MM.1S (cell line): ENCODE data around the gene PAPLN.

Experiments used
- DNase-seq: peaks from one replicate; pipeline ENCODE4 v3.0.0-alpha.2; 2015
- H2AFZ ChIP-seq: fragments of 300-600 bp; sonication (generic); 2 replicates; pipeline ENCODE4 v1.6.0; 2016; ENCODE audit warnings: antibody characterized with exemption, low read length
- H3F3A ChIP-seq: fragments of 300-600 bp; sonication (generic); 2 replicates; pipeline ENCODE4 v1.6.1; 2016; ENCODE audit warnings: mild to moderate bottlenecking, antibody characterized with exemption, low read length, moderate library complexity, mixed read lengths; ENCODE audit not compliant: insufficient read depth
- H3K27ac ChIP-seq: fragments of 300-600 bp; sonication (generic); 2 replicates; pipeline ENCODE4 v1.5.1; 2016; ENCODE audit warnings: mild to moderate bottlenecking, low read length
- H3K27me3 ChIP-seq: fragments of 300-600 bp; sonication (generic); replicated peaks from 2 replicates; pipeline ENCODE4 v1.6.0; 2016; ENCODE audit warnings: low read length; ENCODE audit not compliant: insufficient read depth
- H3K36me3 ChIP-seq: fragments of 300-600 bp; sonication (generic); replicated peaks from 2 replicates; pipeline ENCODE4 v1.6.1; 2016; ENCODE audit warnings: mild to moderate bottlenecking, low read length, mixed read lengths; ENCODE audit not compliant: insufficient read depth
- H3K4me1 ChIP-seq: fragments of 300-600 bp; sonication (generic); 2 replicates; pipeline ENCODE4 v1.6.1; 2016; ENCODE audit warnings: low read length, mixed read lengths
- H3K4me2 ChIP-seq: fragments of 300-600 bp; sonication (generic); 2 replicates; pipeline ENCODE4 v1.6.0; 2016; ENCODE audit warnings: low read depth, low read length
- H3K4me3 ChIP-seq: fragments of 300-600 bp; sonication (generic); 2 replicates; pipeline ENCODE4 v1.5.1; 2016; ENCODE audit warnings: low read length, mixed read lengths
- H3K79me2 ChIP-seq: fragments of 300-600 bp; sonication (generic); 2 replicates; pipeline ENCODE4 v1.6.1; 2016; ENCODE audit warnings: mixed run types, low read length, mixed read lengths
- H3K9ac ChIP-seq: fragments of 300-600 bp; sonication (generic); 2 replicates; pipeline ENCODE4 v1.6.1; 2016; ENCODE audit warnings: low read length, mixed read lengths
- H3K9me2 ChIP-seq: fragments of 300-600 bp; sonication (generic); replicated peaks from 2 replicates; pipeline ENCODE4 v1.6.1; 2016; ENCODE audit warnings: mild to moderate bottlenecking, low read length, mixed read lengths; ENCODE audit not compliant: insufficient read depth
- H3K9me3 ChIP-seq: fragments of 300-600 bp; sonication (generic); replicated peaks from 2 replicates; pipeline ENCODE4 v1.6.1; 2016; ENCODE audit warnings: mild to moderate bottlenecking, low read length, mixed read lengths; ENCODE audit not compliant: insufficient read depth
- H4K20me1 ChIP-seq: fragments of 300-600 bp; sonication (generic); 2 replicates; pipeline ENCODE4 v1.6.1; 2016; ENCODE audit warnings: mild to moderate bottlenecking, low read length, moderate library complexity, mixed read lengths; ENCODE audit not compliant: insufficient read depth
- CTCF ChIP-seq: fragments of 300-600 bp; sonication (generic); IDR thresholded peaks from 2 replicates; pipeline ENCODE4 v1.5.1; 2016; ENCODE audit warnings: antibody characterized with exemption, low read length, mixed read lengths
- EZH2 ChIP-seq: fragments of 300-600 bp; sonication (generic); optimal IDR thresholded peaks from 2 replicates; pipeline ENCODE3; 2017; ENCODE audit warnings: low read depth, mild to moderate bottlenecking, antibody characterized with exemption, low read length, mixed read lengths
- EZH2phosphoT487 ChIP-seq: fragments of 300-600 bp; sonication (generic); IDR thresholded peaks from 2 replicates; pipeline ENCODE4 v1.6.1; 2018; ENCODE audit warnings: antibody characterized with exemption, low read length

PAPLN gene

GRCh38 chr14:73245480-73246325, 8.4 kb downstream of the PAPLN start:
- DNase-seq: no peak
- H3K79me2 ChIP-seq: no peaks in the 10 kb centered on the region
- H3K9me3 ChIP-seq: no peaks in the 10 kb centered on the region
- peak overlapping the region; percentile 32; the same call in 1 of the 2 replicates for H3K4me2 ChIP-seq
- no peak overlapping the region for H3K9ac ChIP-seq
- H3K9me2 ChIP-seq: no peaks in the 10 kb centered on the region
- H3K27ac ChIP-seq: no peak overlapping the region
- H3K4me1 ChIP-seq: no peaks in the 10 kb centered on the region
- peak overlapping the region; percentile 53; the same call in 1 of the 2 replicates for H2AFZ ChIP-seq
- peak overlapping the region; percentile 37 for H3K4me3 ChIP-seq
- TF ChIP-seq EZH2 (no peak), CTCF (no peak), EZH2phosphoT487 (no peak)
- no peaks in the 10 kb centered on the region for H3K27me3 ChIP-seq
- H3K36me3 ChIP-seq: no peaks in the 10 kb centered on the region
- H3F3A ChIP-seq: no peaks in the 10 kb centered on the region
- no peaks in the 10 kb centered on the region for H4K20me1 ChIP-seq

- H3K4me3 ChIP-seq: no peak overlapping the region
- no peaks in the 10 kb centered on the region for H3K9me2 ChIP-seq
- H3K36me3 ChIP-seq: no peaks in the 10 kb centered on the region
- H3K9me3 ChIP-seq: no peaks in the 10 kb centered on the region
- no peaks in the 10 kb centered on the region for H3K27me3 ChIP-seq
- no peak overlapping the region for H3K27ac ChIP-seq
- H2AFZ ChIP-seq: no peak overlapping the region
- H3K4me2 ChIP-seq: peak overlapping the region; percentile 32; the same call in 1 of the 2 replicates
- no peaks in the 10 kb centered on the region for H3K79me2 ChIP-seq
- TF ChIP-seq EZH2phosphoT487 (no peak), EZH2 (no peak), CTCF (no peak)
- H3F3A ChIP-seq: no peaks in the 10 kb centered on the region
- H3K9ac ChIP-seq: no peak overlapping the region
- DNase-seq: no peak
- H3K4me1 ChIP-seq: no peaks in the 10 kb centered on the region
- H4K20me1 ChIP-seq: no peaks in the 10 kb centered on the region
Observed at GRCh38 chr14:73246387-73247150, 9.3 kb downstream of the PAPLN start.

GRCh38 chr14:73248108-73248868, 11.0 kb downstream of the PAPLN start:
- no peaks in the 10 kb centered on the region for H3K4me1 ChIP-seq
- no peaks in the 10 kb centered on the region for H3K9me3 ChIP-seq
- H3K27ac ChIP-seq: no peak overlapping the region
- no peaks in the 10 kb centered on the region for H3K9me2 ChIP-seq
- H3K4me3 ChIP-seq: no peak overlapping the region
- DNase-seq: no peak
- H3K9ac ChIP-seq: no peak overlapping the region
- no peak for TF ChIP-seq EZH2phosphoT487
- no peaks in the 10 kb centered on the region for H3K79me2 ChIP-seq
- no peak overlapping the region for H2AFZ ChIP-seq
- H3F3A ChIP-seq: no peaks in the 10 kb centered on the region
- H3K27me3 ChIP-seq: no peaks in the 10 kb centered on the region
- H4K20me1 ChIP-seq: no peaks in the 10 kb centered on the region
- no peaks in the 10 kb centered on the region for H3K36me3 ChIP-seq
- H3K4me2 ChIP-seq: no peak overlapping the region
